Renal pelvis (tissue), 4 donors: ENCODE measurements around the gene PJA2. TPM values are rescaled to one million over a fixed set of nuclear protein-coding genes. Genes with fewer than 3 reads are reported as not detected.
"Not testable (repeated sequence)": the region's sequence is repeated elsewhere in the genome, so short reads cannot be mapped to it uniquely, and the experiment has no call there.

Experiments used
- DNase-seq: peaks from one replicate; pipeline ENCODE4 v3.0.0-alpha.2; 2013
- polyA plus RNA-seq, 3 donors: library from polyadenylated mRNA; unstranded; fragments of 120-200 nt; gene quantifications; one replicate each; pipeline ENCODE4 v1.2.1, GENCODE V29; 2013; ENCODE audit not compliant: insufficient read length in 3 of 3

Gene PJA2
- polyA plus RNA-seq, 3 donors: 106 to 122 (median 118) TPM

GRCh38 chr5:109315245-109315644 lies 94.5 kb downstream of the PJA2 start:
- no peak for DNase-seq

DNA sequence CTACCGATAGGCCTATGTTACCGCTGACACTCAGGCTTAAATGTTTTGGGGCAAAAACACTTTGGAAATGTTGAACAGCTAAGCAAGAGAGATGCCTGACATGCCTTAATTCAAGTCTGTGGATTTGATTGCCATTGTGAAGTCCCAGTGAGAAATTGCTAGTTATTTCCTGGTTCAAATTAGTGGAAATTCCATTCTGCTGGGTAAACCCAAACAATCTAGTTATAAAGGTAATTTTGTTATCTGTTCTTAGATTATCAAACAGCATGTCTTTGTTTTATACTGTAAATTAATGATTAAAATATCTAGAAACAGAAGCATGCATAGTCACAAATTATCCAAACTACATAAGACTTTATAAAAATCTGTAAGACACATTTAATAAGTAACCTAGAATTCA lies 96.6 kb downstream of the PJA2 start:
- no peak for DNase-seq

DNA sequence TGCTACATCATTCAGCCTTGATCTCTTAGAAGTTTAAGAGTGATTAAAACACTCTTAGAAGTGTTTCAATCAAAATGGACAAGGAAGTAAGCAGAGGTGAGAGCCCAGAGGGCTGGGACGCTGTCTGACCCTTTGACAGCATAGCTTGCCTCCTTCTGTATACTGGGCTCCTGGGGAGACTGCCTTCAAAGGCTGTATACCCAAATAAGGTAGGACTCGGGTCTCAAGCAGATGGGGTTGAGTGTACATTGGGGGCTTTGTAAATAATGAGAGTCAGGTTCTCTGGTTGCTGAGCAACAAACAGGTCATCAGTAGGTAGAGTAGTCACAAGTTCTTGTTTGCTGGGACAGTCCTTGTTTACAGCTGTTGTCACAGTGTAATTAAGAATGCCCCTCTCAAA lies 97.1 kb downstream of the PJA2 start:
- no peak for DNase-seq

DNA sequence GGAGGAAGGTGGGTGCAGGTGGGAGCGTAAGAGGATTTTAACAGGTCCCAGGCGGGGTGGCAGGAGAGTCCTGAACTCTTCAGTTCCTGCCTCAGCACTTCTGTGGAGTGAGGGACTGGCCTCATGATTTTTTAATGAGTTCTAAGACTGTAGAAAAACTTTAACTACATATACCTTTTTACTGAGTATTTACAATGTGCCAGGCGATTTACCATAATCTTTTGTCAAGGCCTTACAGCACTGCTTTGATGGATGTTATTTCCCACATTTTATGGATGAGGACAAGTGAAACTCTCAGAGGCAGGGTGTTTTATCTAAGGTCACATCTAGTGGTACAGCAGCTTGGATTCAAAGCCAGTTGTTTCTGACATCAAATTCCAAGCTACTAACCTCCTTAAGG lies 99.5 kb downstream of the PJA2 start:
- DNase-seq: no peak

GRCh38 chr5:109309326-109310063 lies 100.3 kb downstream of the PJA2 start:
- DNase-seq: no peak

GRCh38 chr5:109307951-109308350 lies 101.8 kb downstream of the PJA2 start:
- DNase-seq: no peak

GRCh38 chr5:109307456-109307855 lies 102.3 kb downstream of the PJA2 start:
- no peak for DNase-seq

- DNase-seq: no peak
Observed at GRCh38 chr5:109305352-109305751, 104.4 kb downstream of the PJA2 start.

DNA sequence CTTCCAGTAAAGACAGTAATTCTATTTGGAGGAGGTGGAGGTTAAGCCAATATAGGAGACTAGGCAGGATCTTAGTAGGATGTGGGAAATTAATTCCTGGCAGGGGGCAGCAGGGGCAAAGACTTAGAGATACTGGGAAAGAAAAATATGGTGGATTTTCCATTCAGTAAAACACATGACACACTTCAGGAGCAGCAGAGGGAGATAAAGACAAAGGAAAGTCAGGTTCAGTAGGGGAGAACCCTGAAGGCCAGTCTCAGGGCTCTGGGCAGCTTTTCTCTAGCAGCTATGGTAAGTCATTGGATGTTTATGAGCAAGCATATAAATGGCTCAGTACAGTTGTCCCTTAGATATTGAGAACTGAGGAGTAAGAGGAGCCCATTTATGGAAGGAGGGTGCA lies 105.5 kb downstream of the PJA2 start:
- no peak for DNase-seq

GRCh38 chr5:109300367-109300766 lies 109.4 kb downstream of the PJA2 start:
- no peak for DNase-seq

DNA sequence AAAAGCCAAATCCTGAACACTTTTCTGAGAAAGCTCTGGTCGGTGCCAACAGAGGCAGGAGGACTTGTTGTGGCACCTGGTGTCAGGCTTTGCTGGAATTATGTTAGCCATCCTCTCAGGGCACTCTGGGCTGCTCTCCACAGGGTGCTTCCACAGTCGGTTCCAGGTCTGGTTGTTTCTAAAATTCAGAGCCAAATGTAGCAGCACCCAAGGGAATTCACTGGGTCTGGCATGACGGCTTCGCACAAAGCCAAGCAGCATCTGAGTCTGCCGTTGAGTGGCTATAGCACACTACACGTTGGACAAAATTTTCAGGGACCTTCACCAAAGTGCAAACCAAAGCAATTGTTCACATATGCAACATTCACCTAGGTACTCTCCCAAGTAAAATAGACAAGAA lies 110.2 kb downstream of the PJA2 start:
- no peak for DNase-seq

DNA sequence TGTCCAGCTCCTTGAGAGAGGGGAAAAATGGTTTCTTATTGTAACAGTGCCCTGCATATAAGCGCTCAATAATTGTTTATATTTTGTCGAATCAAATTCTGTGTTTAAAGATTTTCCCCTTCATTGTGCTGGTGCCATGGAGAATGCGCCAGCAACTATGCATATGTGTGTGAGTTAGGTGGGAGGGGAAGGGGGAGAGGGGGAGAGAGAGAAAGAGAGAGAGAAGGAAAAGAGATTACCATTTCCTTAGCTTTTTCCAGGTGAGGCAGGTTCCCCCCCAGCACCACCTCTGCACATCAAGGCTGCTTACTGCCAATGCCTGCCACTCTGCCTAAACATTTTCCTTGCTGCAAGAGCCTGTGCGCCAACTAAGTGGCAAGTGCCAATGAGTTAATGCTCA lies 111.0 kb downstream of the PJA2 start:
- DNase-seq: no peak

- no peak for DNase-seq
Observed at GRCh38 chr5:109297900-109298299, 111.9 kb downstream of the PJA2 start.

DNA sequence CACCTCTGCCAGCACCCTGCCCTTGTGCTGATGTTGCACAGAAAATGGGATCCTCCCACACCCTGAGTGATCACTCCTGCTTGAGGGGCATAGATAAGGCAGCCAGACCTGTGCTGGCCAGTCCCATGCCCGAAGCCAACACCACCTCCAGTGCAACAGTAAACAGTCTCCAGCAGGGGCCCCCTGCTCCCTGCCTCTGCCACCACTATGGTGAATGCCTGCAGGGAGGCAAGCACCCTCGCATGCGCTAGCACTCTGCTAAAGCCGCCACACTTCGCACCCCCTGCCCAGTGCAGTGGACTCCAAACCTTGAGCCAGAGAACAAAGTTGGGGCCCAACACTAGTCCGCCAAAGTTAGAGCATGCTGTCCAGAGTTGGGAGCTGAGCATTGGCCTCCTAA lies 118.7 kb downstream of the PJA2 start:
- DNase-seq: no peak

GRCh38 chr5:109290231-109290630 lies 119.5 kb downstream of the PJA2 start:
- no peak for DNase-seq

- DNase-seq: not testable (repeated sequence)
Observed at GRCh38 chr5:109286628-109287027, 123.1 kb downstream of the PJA2 start.
